GM12873 (cell line): Measurements from ENCODE around the gene GIPC3.

Experiments
- CTCF ChIP-seq: IDR thresholded peaks from 2 replicates; pipeline ENCODE4 v1.5.1; 2012; ENCODE audit warnings: low read depth, mild to moderate bottlenecking, moderate library complexity, low read length, control low read depth; ENCODE audit not compliant: insufficient read depth; ENCODE audit errors: missing control alignments

GIPC3 gene

GRCh38 chr19:3631053-3631861 is 46.0 kb downstream of the GIPC3 start:
- TF ChIP-seq CTCF, result no peak

GRCh38 chr19:3632098-3632497 is 46.8 kb downstream of the GIPC3 start:
- no peak for TF ChIP-seq CTCF

- TF ChIP-seq CTCF, result no peak
Measured at GRCh38 chr19:3632739-3633558, 47.7 kb downstream of the GIPC3 start.

GRCh38 chr19:3633559-3633988 is 48.3 kb downstream of the GIPC3 start:
- no peak for TF ChIP-seq CTCF

GRCh38 chr19:3634496-3635045 is 49.3 kb downstream of the GIPC3 start:
- TF ChIP-seq CTCF, result no peak

GRCh38 chr19:3636506-3636905 is 51.2 kb downstream of the GIPC3 start:
- TF ChIP-seq CTCF, result no peak

GRCh38 chr19:3636962-3637361 is 51.7 kb downstream of the GIPC3 start:
- TF ChIP-seq CTCF, result no peak
